ENCODE measurements around the gene NPHP4. TPM values are rescaled to one million over a fixed set of nuclear protein-coding genes. Genes with fewer than 3 reads are reported as not detected.

Gene NPHP4
- total RNA-seq, 1 donor from 2014 or later = 33.2 TPM

DNA sequence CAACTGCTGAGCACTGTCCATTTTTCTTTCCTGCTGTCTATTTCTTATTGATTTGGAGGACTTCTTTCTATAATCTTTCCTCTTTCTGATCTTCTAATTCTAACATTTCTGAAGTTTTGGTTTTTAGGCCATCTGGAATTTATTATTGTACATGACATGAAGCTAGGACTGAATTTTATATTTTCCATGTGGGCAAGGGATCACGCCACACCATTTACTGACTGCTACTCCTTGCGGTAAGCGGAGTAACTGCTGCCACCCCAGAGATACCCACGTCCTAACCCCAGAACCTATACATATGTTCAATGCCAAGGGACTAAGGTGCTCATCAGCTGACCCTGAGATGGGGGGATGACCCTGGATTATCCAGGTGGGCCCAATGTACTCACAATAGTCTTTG, 70.6 kb downstream of the NPHP4 start:
- Mint-ChIP-seq H3K27ac (ENCODE audit: unreplicated experiment) (no peak overlapping the region), H3K4me1 (peaks cover 6% of the 10 kb centered on the region), H3K4me3 (no peak overlapping the region), H3K36me3 (ENCODE audit: low read depth) (peaks cover 10% of the 10 kb centered on the region), H3K27me3 (ENCODE audit: low read depth) (no peaks in the 10 kb centered on the region), H3K9me3 (no peaks in the 10 kb centered on the region)
- TF ChIP-seq, protein P1, sequence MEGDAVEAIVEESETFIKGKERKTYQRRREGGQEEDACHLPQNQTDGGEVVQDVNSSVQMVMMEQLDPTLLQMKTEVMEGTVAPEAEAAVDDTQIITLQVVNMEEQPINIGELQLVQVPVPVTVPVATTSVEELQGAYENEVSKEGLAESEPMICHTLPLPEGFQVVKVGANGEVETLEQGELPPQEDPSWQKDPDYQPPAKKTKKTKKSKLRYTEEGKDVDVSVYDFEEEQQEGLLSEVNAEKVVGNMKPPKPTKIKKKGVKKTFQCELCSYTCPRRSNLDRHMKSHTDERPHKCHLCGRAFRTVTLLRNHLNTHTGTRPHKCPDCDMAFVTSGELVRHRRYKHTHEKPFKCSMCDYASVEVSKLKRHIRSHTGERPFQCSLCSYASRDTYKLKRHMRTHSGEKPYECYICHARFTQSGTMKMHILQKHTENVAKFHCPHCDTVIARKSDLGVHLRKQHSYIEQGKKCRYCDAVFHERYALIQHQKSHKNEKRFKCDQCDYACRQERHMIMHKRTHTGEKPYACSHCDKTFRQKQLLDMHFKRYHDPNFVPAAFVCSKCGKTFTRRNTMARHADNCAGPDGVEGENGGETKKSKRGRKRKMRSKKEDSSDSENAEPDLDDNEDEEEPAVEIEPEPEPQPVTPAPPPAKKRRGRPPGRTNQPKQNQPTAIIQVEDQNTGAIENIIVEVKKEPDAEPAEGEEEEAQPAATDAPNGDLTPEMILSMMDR (conservative IDR thresholded peaks at IDR 0.05) = no peak
- no peak for DNase-seq (ENCODE audit: low read depth, low spot score)

DNA sequence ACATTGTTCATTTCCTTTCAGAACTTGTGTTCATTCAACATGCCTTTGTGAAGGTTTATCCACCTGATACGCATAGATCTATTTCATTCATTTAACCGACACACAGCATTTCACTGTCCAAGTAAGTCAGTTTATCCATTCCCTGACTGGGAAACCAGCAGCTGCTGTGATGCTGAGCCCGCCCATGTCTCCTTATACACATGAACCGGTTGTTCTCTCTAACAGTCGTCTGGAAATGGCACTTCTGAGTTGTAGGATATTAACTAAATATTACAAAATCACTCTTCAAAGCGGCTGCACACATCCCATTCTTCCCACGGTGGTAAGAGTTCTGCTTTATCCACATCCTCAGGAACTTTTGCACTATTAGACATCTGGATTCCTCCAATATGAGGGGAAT, 71.1 kb downstream of the NPHP4 start:
- Mint-ChIP-seq H3K9me3 (no peaks in the 10 kb centered on the region), H3K4me3 (no peak overlapping the region), H3K4me1 (peaks cover 9% of the 10 kb centered on the region), H3K27ac (ENCODE audit: unreplicated experiment) (no peak overlapping the region), H3K27me3 (ENCODE audit: low read depth) (no peaks in the 10 kb centered on the region), H3K36me3 (ENCODE audit: low read depth) (peaks cover 6% of the 10 kb centered on the region)
- DNase-seq (ENCODE audit: low read depth, low spot score) = no peak
- TF ChIP-seq, protein P1 (conservative IDR thresholded peaks at IDR 0.05) = no peak

DNA sequence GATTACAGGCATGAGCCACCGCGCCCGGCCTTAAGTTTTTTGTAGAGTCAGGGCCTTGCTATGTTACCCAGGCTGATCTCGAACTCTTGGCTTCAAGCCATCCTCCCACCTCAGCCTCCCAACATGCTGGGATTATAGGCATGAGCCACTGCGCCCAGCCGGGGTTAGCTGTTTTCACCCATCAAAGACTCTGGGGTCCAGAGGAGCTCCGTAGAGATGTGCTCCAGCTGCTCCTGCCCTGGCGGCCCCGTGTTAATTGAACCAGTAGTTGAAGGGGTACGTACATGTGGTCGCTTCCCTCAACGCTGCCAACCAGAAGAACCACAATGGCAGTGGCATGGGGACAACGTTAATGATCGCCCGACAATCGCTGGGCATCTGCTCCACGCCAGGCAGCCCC, 72.0 kb downstream of the NPHP4 start:
- H3K27me3 Mint-ChIP-seq (ENCODE audit: low read depth) = no peaks in the 10 kb centered on the region
- H3K4me3 Mint-ChIP-seq = no peak overlapping the region
- no peaks in the 10 kb centered on the region for H3K9me3 Mint-ChIP-seq
- TF ChIP-seq, protein P1 (conservative IDR thresholded peaks at IDR 0.05) = no peak
- peaks cover 3% of the 10 kb centered on the region for H3K36me3 Mint-ChIP-seq (ENCODE audit: low read depth)
- no peak for DNase-seq (ENCODE audit: low read depth, low spot score)
- H3K4me1 Mint-ChIP-seq = peaks cover 18% of the 10 kb centered on the region
- no peak overlapping the region for H3K27ac Mint-ChIP-seq (ENCODE audit: unreplicated experiment)

DNA sequence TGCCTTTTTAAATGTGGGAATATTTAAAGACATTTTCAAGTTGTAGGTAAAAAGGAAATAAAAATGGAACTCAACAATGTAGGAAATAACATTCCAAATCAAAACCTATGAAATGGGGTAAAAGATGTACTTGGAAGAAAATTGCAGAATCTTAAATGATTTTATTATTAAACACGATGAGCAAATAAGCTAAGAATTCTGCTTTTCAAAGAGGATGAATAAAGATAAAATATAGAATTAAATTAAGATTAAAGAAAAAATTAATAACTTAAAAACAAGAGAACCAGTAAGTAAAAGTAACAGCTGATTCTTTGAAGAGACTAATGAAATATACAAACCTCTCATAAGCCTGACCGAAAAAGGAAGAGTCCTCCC, 74.0 kb downstream of the NPHP4 start:
- H3K27ac Mint-ChIP-seq (ENCODE audit: unreplicated experiment) = no peak overlapping the region
- no peaks in the 10 kb centered on the region for H3K9me3 Mint-ChIP-seq
- no peak overlapping the region for H3K4me3 Mint-ChIP-seq
- no peak for DNase-seq (ENCODE audit: low read depth, low spot score)
- TF ChIP-seq, protein P1 (conservative IDR thresholded peaks at IDR 0.05) = no peak
- no peaks in the 10 kb centered on the region for H3K27me3 Mint-ChIP-seq (ENCODE audit: low read depth)
- H3K36me3 Mint-ChIP-seq (ENCODE audit: low read depth) = no peaks in the 10 kb centered on the region
- H3K4me1 Mint-ChIP-seq = peaks cover 33% of the 10 kb centered on the region

DNA sequence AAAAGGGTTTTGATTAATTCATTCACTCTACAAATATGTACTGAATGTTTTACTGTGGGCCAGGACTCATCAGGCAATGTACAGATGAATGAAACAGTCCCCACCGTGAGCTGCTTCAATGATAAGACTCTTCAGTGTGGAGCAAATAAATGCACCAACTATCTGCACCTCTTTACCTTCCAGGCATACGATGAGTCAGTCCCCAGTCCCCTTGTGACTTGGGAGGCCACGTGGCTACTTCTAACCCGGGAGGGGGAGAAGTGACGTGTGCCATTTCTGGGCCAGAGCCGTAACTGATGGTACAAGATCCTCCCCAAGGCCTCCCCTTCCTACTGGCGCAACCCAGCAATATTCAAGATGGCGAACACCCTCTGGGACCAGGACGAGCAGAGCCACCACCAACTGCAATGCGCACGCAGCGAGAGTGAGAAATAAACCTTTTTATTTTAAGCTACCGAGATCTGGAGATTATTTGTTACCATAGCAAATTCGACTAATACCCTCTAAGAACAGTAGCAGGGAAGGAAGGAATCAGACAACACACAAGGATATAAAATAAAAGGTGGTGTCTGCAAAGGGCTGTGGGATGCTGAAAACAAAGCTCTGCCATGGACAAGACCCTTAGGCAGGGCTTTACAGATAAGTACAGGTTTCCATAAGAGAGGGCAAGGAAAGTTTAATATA, 74.5 kb downstream of the NPHP4 start:
- no peak overlapping the region for H3K4me3 Mint-ChIP-seq
- peaks cover 29% of the 10 kb centered on the region for H3K4me1 Mint-ChIP-seq
- H3K27ac Mint-ChIP-seq (ENCODE audit: unreplicated experiment) = no peak overlapping the region
- no peaks in the 10 kb centered on the region for H3K27me3 Mint-ChIP-seq (ENCODE audit: low read depth)
- DNase-seq (ENCODE audit: low read depth, low spot score) = no peak
- TF ChIP-seq, protein P1 (conservative IDR thresholded peaks at IDR 0.05) = no peak
- H3K9me3 Mint-ChIP-seq = no peaks in the 10 kb centered on the region
- no peaks in the 10 kb centered on the region for H3K36me3 Mint-ChIP-seq (ENCODE audit: low read depth)

All from neural crest cell (in vitro differentiated cells).